Measurements from ENCODE around the gene FBXL7.

DNA sequence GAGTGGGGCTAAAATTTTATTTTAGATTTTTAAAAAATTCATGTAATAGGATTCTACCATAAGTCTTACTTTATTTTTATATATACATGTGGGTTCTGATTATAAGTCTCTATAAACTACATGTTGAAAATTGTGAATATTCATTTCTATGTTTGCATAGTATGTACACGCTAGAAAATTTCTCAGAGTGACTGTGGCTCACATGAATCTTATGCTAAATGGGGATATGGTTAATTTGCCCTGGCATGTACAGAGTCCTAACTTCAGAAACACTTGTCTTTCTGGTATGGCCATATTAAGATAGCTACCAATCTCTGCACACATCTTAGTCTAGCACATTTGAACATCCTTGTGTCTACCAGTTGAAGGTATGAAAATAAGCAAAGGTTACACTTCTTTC lies 154.8 kb downstream of the FBXL7 start:
- TF ChIP-seq, protein P1, sequence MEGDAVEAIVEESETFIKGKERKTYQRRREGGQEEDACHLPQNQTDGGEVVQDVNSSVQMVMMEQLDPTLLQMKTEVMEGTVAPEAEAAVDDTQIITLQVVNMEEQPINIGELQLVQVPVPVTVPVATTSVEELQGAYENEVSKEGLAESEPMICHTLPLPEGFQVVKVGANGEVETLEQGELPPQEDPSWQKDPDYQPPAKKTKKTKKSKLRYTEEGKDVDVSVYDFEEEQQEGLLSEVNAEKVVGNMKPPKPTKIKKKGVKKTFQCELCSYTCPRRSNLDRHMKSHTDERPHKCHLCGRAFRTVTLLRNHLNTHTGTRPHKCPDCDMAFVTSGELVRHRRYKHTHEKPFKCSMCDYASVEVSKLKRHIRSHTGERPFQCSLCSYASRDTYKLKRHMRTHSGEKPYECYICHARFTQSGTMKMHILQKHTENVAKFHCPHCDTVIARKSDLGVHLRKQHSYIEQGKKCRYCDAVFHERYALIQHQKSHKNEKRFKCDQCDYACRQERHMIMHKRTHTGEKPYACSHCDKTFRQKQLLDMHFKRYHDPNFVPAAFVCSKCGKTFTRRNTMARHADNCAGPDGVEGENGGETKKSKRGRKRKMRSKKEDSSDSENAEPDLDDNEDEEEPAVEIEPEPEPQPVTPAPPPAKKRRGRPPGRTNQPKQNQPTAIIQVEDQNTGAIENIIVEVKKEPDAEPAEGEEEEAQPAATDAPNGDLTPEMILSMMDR (IDR thresholded peaks at IDR 0.05; ENCODE audit: insufficient read depth, low read length, poor library complexity, severe bottlenecking): no peak
- TF ChIP-seq EZH2phosphoT487 (conservative IDR thresholded peaks at IDR 0.05; ENCODE audit: low read length): no peak
